ENCODE measurements around the gene PPP1R12B. TPM values are rescaled to one million over a fixed set of nuclear protein-coding genes. Genes with fewer than 3 reads are reported as not detected.
A peak's percentile ranks its signal among the peaks of the same experiment; 100 is the strongest.
"Not testable (repeated sequence)": the region's sequence is repeated elsewhere in the genome, so short reads cannot be mapped to it uniquely, and the experiment has no call there.

The PPP1R12B gene
- total RNA-seq, 1 experiment from 2014 or later: 33.3 TPM

- ChIA-PET POLR2A (ENCODE audit: unreplicated experiment) (no interaction called here), CTCF (no interaction called here)
- H3K27ac ChIP-seq: no peak overlapping the region
- no TSS peak for BruUV-seq (replicated peaks)
- H3K9me2 ChIP-seq (ENCODE audit: insufficient read depth): no peaks in the 10 kb centered on the region
- H2AFZ ChIP-seq: no peak overlapping the region
- intact Hi-C loops (cut with micrococcal nuclease; ENCODE audit: unreplicated experiment): no loop called here
- H3K9me3 ChIP-seq (ENCODE audit: insufficient read depth, low read depth): no peaks in the 10 kb centered on the region
- H3K4me3 ChIP-seq: no peak overlapping the region
- no peaks in the 10 kb centered on the region for H3F3A ChIP-seq (ENCODE audit: insufficient read depth, low read depth)
- no peaks in the 10 kb centered on the region for H4K20me1 ChIP-seq (ENCODE audit: insufficient read depth)
- H3K27me3 ChIP-seq (ENCODE audit: insufficient read depth, low read depth): no peaks in the 10 kb centered on the region
- H3K79me2 ChIP-seq (ENCODE audit: low read depth): no peaks in the 10 kb centered on the region
- DNase-seq: no peak
- peaks cover 31% of the 10 kb centered on the region; the same call in 1 of the 2 replicates for H3K36me3 ChIP-seq (ENCODE audit: low read depth)
- TF ChIP-seq EZH2 (IDR thresholded peaks at IDR 0.05; ENCODE audit: low read depth): no peak
- TF ChIP-seq CTCF (conservative IDR thresholded peaks at IDR 0.05): no peak
- H3K4me1 ChIP-seq (replicated peaks; ENCODE audit: insufficient read depth): no peaks in the 10 kb centered on the region
- no peak overlapping the region for H3K4me2 ChIP-seq
Observed at GRCh38 chr1:202439308-202439707, 90.8 kb downstream of the PPP1R12B start.

DNA sequence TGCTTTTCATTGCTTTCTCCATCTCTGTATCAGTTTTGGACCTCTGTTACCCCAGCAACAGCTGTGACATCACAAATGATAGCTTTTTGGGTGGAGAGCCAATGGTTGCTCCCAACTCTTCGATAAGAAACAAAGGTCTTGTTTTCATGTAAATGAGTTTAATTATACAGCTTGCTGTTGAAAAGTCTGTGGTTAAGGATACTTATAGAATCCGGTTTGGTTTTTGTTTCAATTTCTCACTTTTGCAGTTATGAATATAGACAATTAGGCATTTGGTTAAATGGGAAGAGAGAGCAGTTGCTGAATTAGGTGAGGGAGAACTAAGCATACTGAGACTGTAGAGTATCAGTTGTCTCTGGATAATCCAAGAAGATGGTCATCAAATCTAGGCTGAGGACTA lies 99.6 kb downstream of the PPP1R12B start:
- H3K4me1 ChIP-seq (replicated peaks; ENCODE audit: insufficient read depth); H3K79me2 ChIP-seq (ENCODE audit: low read depth); H3F3A ChIP-seq (ENCODE audit: insufficient read depth, low read depth); DNase-seq; H3K9me2 ChIP-seq (ENCODE audit: insufficient read depth); H3K27me3 ChIP-seq (ENCODE audit: insufficient read depth, low read depth); H3K9me3 ChIP-seq (ENCODE audit: insufficient read depth, low read depth); intact Hi-C loops (cut with micrococcal nuclease; ENCODE audit: unreplicated experiment); H3K36me3 ChIP-seq (ENCODE audit: low read depth); H3K4me3 ChIP-seq; H4K20me1 ChIP-seq (ENCODE audit: insufficient read depth); H2AFZ ChIP-seq; H3K4me2 ChIP-seq; H3K27ac ChIP-seq; BruUV-seq (replicated peaks): not testable (repeated sequence)
- POLR2A ChIA-PET (ENCODE audit: unreplicated experiment): interaction anchor here (0.7 kb wide), 1 partner anchor 22 kb away, joined by 4 read pairs; no protein-coding TSS in a partner anchor
- CTCF ChIA-PET: interaction anchor here (0.6 kb wide), 1 partner anchor 60 kb away, joined by 4 read pairs; no protein-coding TSS in a partner anchor

DNA sequence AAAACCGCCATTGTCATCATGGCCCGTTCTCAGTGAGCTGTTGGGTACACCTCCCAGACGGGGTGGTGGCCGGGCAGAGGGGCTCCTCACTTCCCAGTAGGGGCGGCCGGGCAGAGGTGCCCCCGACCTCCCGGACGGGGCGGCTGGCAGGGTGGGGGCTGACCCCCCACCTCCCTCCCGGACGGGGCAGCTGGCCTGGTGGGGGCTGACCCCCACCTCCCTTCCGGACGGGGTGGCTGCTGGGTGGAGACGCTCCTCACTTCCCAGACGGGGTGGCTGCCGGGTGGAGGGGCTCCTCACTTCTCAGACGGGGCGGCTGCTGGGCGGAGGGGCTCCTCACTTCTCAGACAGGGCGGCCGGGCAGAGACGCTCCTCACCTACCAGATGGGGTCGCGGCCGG lies 103.1 kb downstream of the PPP1R12B start:
- H3K4me3 ChIP-seq; H4K20me1 ChIP-seq (ENCODE audit: insufficient read depth); H3K9me3 ChIP-seq (ENCODE audit: insufficient read depth, low read depth); H3K9me2 ChIP-seq (ENCODE audit: insufficient read depth); intact Hi-C loops (cut with micrococcal nuclease; ENCODE audit: unreplicated experiment); BruUV-seq (replicated peaks); CTCF ChIA-PET; H3K79me2 ChIP-seq (ENCODE audit: low read depth); DNase-seq; H2AFZ ChIP-seq; H3K27ac ChIP-seq; H3K27me3 ChIP-seq (ENCODE audit: insufficient read depth, low read depth); H3K36me3 ChIP-seq (ENCODE audit: low read depth); H3K4me2 ChIP-seq; POLR2A ChIA-PET (ENCODE audit: unreplicated experiment): not testable (repeated sequence)
- Histone ChIP-seq H3F3A (ENCODE audit: insufficient read depth, low read depth) (peaks cover 13% of the 10 kb centered on the region), H3K4me1 (replicated peaks; ENCODE audit: insufficient read depth) (peaks cover 14% of the 10 kb centered on the region)

DNA sequence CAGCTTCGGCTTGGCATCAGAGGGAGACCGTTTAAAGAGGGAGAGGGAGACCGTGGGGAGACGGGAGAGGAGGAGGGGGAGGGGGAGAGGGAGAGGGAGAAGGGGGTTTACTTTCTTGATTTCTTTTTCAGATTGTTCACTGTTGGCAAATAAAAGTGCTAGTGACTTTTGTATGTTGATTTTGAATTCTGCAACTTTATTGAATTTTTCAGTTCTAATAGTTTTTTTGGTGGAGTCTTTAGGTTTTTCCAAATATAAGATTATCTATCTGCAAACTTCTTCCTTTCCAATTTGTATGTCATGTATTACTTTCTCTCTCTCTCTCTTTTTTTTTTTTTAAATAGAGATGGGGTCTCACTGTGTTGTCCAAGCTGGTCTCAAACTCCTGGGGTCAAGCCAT lies 104.0 kb downstream of the PPP1R12B start:
- Histone ChIP-seq H3K36me3 (ENCODE audit: low read depth) (peaks cover 6% of the 10 kb centered on the region; the same call in 1 of the 2 replicates), H3K9me2 (ENCODE audit: insufficient read depth) (no peaks in the 10 kb centered on the region), H3K27me3 (ENCODE audit: insufficient read depth, low read depth) (no peaks in the 10 kb centered on the region), H3K4me1 (replicated peaks; ENCODE audit: insufficient read depth) (peaks cover 23% of the 10 kb centered on the region), H3K4me3 (no peak overlapping the region), H3K4me2 (no peak overlapping the region), H3K79me2 (ENCODE audit: low read depth) (no peaks in the 10 kb centered on the region), H2AFZ (no peak overlapping the region), H3K27ac (no peak overlapping the region), H3F3A (ENCODE audit: insufficient read depth, low read depth) (peaks cover 20% of the 10 kb centered on the region), H3K9me3 (ENCODE audit: insufficient read depth, low read depth) (no peaks in the 10 kb centered on the region), H4K20me1 (ENCODE audit: insufficient read depth) (no peaks in the 10 kb centered on the region)
- no peak for DNase-seq
- intact Hi-C loops (cut with micrococcal nuclease; ENCODE audit: unreplicated experiment): no loop called here
- BruUV-seq (replicated peaks): no TSS peak
- CTCF ChIA-PET: no interaction called here
- TF ChIP-seq EZH2 (IDR thresholded peaks at IDR 0.05; ENCODE audit: low read depth) (no peak), CTCF (conservative IDR thresholded peaks at IDR 0.05) (no peak)
- POLR2A ChIA-PET (ENCODE audit: unreplicated experiment): no interaction called here

DNA sequence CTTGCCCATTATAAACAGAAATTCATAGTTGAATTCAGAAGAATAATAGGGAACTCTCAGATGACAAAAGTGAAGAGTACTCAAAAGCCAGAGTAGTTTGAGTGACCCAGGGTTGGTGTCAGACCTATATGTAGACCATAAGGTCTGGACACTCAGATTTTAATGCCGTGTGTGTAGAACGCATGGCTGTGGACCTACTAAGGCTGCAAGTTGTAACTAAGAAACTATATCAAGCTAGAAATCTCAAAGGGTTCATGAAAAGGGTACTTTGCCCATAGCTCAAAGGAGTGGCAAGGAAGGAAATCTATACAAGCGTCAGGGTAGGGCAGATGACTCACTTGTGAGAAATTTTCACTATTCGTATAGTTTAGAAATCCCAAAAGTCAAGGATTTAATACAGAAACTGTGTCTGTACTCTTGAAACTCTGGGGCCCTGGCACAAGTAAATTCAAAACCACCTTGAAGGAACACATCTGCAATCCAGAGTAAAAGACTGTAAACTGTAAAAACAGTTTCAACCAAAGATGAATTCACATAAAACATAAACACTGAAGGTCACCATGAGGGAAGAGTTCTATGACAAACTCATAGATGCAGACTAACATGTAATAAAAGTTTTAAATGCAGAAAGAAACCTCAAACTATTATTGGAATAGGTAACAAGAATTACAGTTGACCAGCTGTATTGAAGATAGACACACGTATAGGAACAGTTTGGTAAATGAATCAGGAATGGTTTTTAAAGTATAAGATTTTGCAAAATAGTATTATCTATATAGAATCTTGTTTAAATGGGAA lies 108.1 kb downstream of the PPP1R12B start:
- peak overlapping the region; percentile 93 for H3K27ac ChIP-seq
- peak overlapping the region; percentile 9; the same call in 1 of the 2 replicates for H3K4me3 ChIP-seq
- peaks cover 37% of the 10 kb centered on the region for H3F3A ChIP-seq (ENCODE audit: insufficient read depth, low read depth)
- intact Hi-C loops (cut with micrococcal nuclease; ENCODE audit: unreplicated experiment): loop anchor here (5.0 kb wide), 1 partner anchor 44 kb away; no protein-coding TSS in a partner anchor
- H3K36me3 ChIP-seq (ENCODE audit: low read depth): peaks cover 12% of the 10 kb centered on the region; the same call in 1 of the 2 replicates
- H2AFZ ChIP-seq; CTCF ChIA-PET; H3K27me3 ChIP-seq (ENCODE audit: insufficient read depth, low read depth); H3K9me3 ChIP-seq (ENCODE audit: insufficient read depth, low read depth); H3K79me2 ChIP-seq (ENCODE audit: low read depth); H4K20me1 ChIP-seq (ENCODE audit: insufficient read depth); H3K9me2 ChIP-seq (ENCODE audit: insufficient read depth): not testable (repeated sequence)
- BruUV-seq (replicated peaks): TSS peak; percentile 27
- peak overlapping the region; percentile 77 for H3K4me2 ChIP-seq
- POLR2A ChIA-PET (ENCODE audit: unreplicated experiment): interaction anchor here (0.6 to 0.7 kb wide), 4 partner anchors 61 to 198 kb away, joined by 3 to 4 read pairs (median 3); no protein-coding TSS in a partner anchor
- peaks cover 58% of the 10 kb centered on the region for H3K4me1 ChIP-seq (replicated peaks; ENCODE audit: insufficient read depth)
- DNase-seq: peak; percentile 19 to 81
